Prostate gland (tissue), 2 donors: ENCODE results near the gene SAV1.

Experiments used
- POLR2A ChIP-seq: fragments of 450-650 bp; IDR thresholded peaks from one replicate; pipeline ENCODE4 v1.6.1; 2016; ENCODE audit warnings: antibody characterized with exemption, mild to moderate bottlenecking
- POLR2AphosphoS5 ChIP-seq: sonication (generic); formaldehyde crosslinking; IDR thresholded peaks from one replicate; pipeline ENCODE4 v1.6.1; 2017; ENCODE audit warnings: antibody characterized with exemption
- TF ChIP-seq, protein P1 (sequence below), 4 experiments: fragments of 200-600 bp in 2 of 4; fragments of 450-650 bp in 2 of 4; sonication (generic) in 2 of 4; IDR thresholded peaks; 1 replicate in 3 of 4; 2 replicates in 1 of 4; pipeline ENCODE4 v1.5.1; 2016 to 2019; ENCODE audit warnings: antibody characterized with exemption in 4 of 4, mild to moderate bottlenecking in 2 of 4, moderate library complexity in 2 of 4

DNA sequence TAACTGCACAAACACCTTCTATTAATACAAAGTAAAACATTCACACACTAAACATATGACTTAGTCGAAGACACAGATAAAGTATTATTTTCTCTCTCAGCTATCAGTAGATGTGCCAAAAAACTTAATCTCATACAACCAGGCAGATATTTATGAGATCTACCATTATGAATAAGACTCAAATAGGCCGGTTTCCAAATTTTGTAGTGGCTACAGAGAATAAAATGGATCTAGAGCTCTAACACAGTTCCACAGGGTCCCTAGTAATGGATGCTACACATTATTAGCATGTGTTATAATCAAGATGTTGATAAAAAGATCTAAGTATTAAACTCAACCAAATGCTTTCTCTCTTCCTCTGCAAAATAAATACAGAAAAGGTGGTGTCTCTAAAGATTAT lies 10.4 kb downstream of the SAV1 start:
- no peak for TF ChIP-seq POLR2AphosphoS5
- TF ChIP-seq, protein P1, sequence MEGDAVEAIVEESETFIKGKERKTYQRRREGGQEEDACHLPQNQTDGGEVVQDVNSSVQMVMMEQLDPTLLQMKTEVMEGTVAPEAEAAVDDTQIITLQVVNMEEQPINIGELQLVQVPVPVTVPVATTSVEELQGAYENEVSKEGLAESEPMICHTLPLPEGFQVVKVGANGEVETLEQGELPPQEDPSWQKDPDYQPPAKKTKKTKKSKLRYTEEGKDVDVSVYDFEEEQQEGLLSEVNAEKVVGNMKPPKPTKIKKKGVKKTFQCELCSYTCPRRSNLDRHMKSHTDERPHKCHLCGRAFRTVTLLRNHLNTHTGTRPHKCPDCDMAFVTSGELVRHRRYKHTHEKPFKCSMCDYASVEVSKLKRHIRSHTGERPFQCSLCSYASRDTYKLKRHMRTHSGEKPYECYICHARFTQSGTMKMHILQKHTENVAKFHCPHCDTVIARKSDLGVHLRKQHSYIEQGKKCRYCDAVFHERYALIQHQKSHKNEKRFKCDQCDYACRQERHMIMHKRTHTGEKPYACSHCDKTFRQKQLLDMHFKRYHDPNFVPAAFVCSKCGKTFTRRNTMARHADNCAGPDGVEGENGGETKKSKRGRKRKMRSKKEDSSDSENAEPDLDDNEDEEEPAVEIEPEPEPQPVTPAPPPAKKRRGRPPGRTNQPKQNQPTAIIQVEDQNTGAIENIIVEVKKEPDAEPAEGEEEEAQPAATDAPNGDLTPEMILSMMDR (IDR thresholded peaks at IDR 0.05) = no peak
- TF ChIP-seq POLR2A = no peak
